Measurements from ENCODE around the gene CTSW. TPM values are rescaled to one million over a fixed set of nuclear protein-coding genes. Genes with fewer than 3 reads are reported as not detected.
"Not testable (repeated sequence)": the region's sequence is repeated elsewhere in the genome, so short reads cannot be mapped to it uniquely, and the experiment has no call there.

The CTSW gene, protein sequence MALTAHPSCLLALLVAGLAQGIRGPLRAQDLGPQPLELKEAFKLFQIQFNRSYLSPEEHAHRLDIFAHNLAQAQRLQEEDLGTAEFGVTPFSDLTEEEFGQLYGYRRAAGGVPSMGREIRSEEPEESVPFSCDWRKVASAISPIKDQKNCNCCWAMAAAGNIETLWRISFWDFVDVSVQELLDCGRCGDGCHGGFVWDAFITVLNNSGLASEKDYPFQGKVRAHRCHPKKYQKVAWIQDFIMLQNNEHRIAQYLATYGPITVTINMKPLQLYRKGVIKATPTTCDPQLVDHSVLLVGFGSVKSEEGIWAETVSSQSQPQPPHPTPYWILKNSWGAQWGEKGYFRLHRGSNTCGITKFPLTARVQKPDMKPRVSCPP
- not detected in 2 replicates for total RNA-seq

GRCh38 chr11:65879617-65880016 is at the start of gene CTSW:
Gene CTSW (plus strand): TSS chr11:65879837. CDS start chr11:65879855, 18 bp downstream.
- Histone ChIP-seq H3K4me3 (ENCODE audit: low read depth, low read length) (no peak within 1 kb of the TSS), H3K27me3 (ENCODE audit: control insufficient read depth, insufficient read depth, low read length) (no peaks in the 10 kb centered on the region), H3K36me3 (ENCODE audit: control insufficient read depth, insufficient read depth, low read length) (peaks cover 16% of the 10 kb centered on the region)
- no peak for FAIRE-seq
- TF ChIP-seq CTCF (IDR thresholded peaks at IDR 0.05; ENCODE audit: insufficient read depth, low read length, severe bottlenecking), result no peak
- DNase-seq (ENCODE audit: low read depth), result no peak

GRCh38 chr11:65832231-65832630 is 47.4 kb upstream of the CTSW start:
- H3K27me3 ChIP-seq (ENCODE audit: control insufficient read depth, insufficient read depth, low read length); H3K4me3 ChIP-seq (ENCODE audit: low read depth, low read length); H3K36me3 ChIP-seq (ENCODE audit: control insufficient read depth, insufficient read depth, low read length); DNase-seq (ENCODE audit: low read depth): not testable (repeated sequence)
- peak; percentile 68 for FAIRE-seq

- DNase-seq (ENCODE audit: low read depth), result peak; percentile 67
- Histone ChIP-seq H3K36me3 (ENCODE audit: control insufficient read depth, insufficient read depth, low read length) (no peaks in the 10 kb centered on the region), H3K4me3 (ENCODE audit: low read depth, low read length) (peak within 1 kb of the TSS; percentile 39), H3K27me3 (ENCODE audit: control insufficient read depth, insufficient read depth, low read length) (peaks cover 1% of the 10 kb centered on the region)
- no peak for TF ChIP-seq CTCF (IDR thresholded peaks at IDR 0.05; ENCODE audit: insufficient read depth, low read length, severe bottlenecking)
- no peak for FAIRE-seq
Measured at GRCh38 chr11:65833297-65834030, 46.2 kb upstream of the CTSW start, which contains the start of gene SNX32. Gene SNX32 (plus strand): TSS chr11:65833963. CDS start chr11:65834066, 103 bp downstream.

- peak overlapping the region; percentile 39 for H3K4me3 ChIP-seq (ENCODE audit: low read depth, low read length)
- no peak for TF ChIP-seq CTCF (IDR thresholded peaks at IDR 0.05; ENCODE audit: insufficient read depth, low read length, severe bottlenecking)
- DNase-seq (ENCODE audit: low read depth) (no peak), FAIRE-seq (peak; percentile 92)
- no peaks in the 10 kb centered on the region for H3K36me3 ChIP-seq (ENCODE audit: control insufficient read depth, insufficient read depth, low read length)
- peaks cover 1% of the 10 kb centered on the region for H3K27me3 ChIP-seq (ENCODE audit: control insufficient read depth, insufficient read depth, low read length)
Measured at GRCh38 chr11:65834202-65834601, 45.4 kb upstream of the CTSW start.

DNA sequence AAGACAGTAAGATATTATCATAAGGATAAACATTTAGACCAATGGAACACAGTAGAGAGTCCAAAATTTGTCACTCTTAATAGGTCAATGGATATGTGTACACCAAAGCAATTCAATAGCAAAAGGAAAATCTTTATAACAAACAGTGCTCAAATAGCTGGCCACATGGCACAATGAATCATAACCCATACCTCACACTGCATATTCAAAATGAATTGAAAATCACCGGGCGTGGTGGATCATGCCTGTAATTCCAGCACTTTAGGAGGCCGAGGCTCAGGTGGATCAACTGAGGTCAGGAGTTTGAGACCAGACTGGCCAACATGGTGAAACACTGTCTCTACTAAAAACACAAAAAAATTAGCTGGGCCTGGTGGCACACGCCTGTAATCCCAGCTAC is 37.5 kb upstream of the CTSW start:
- FAIRE-seq (no peak), DNase-seq (ENCODE audit: low read depth) (no peak)
- no peaks in the 10 kb centered on the region for H3K36me3 ChIP-seq (ENCODE audit: control insufficient read depth, insufficient read depth, low read length)
- no peaks in the 10 kb centered on the region for H3K27me3 ChIP-seq (ENCODE audit: control insufficient read depth, insufficient read depth, low read length)
- no peak overlapping the region for H3K4me3 ChIP-seq (ENCODE audit: low read depth, low read length)
- TF ChIP-seq CTCF (IDR thresholded peaks at IDR 0.05; ENCODE audit: insufficient read depth, low read length, severe bottlenecking), result no peak

DNA sequence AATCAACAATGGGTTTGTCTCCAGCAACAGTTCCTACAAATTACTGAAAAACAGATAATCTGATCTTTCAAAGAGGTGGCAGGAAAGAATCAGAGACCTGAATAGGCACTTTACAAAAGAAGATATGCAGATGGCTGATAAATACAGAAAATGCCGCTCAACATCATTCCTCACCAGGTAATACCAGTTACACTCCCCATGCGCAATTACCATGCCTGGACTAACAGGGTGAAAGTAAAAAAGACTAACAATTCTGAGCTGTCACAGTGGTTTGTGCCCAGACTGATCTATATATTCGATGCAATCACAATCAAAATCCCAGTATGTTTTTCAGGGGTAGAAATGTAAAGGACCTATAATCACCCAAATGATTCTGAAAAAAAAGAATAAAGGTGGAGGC is 35.8 kb upstream of the CTSW start:
- Histone ChIP-seq H3K4me3 (ENCODE audit: low read depth, low read length) (no peak overlapping the region), H3K27me3 (ENCODE audit: control insufficient read depth, insufficient read depth, low read length) (no peaks in the 10 kb centered on the region), H3K36me3 (ENCODE audit: control insufficient read depth, insufficient read depth, low read length) (no peaks in the 10 kb centered on the region)
- no peak for FAIRE-seq
- TF ChIP-seq CTCF (IDR thresholded peaks at IDR 0.05; ENCODE audit: insufficient read depth, low read length, severe bottlenecking), result no peak
- DNase-seq (ENCODE audit: low read depth), result no peak

Data from bronchial epithelial cell (primary cell).